A673 (cell line): ENCODE measurements around the gene LYL1.

Source experiments
- EZH2 ChIP-seq: fragments of 200-600 bp; sonication (generic); IDR thresholded peaks from 2 replicates; pipeline ENCODE4 v1.6.1; 2017; ENCODE audit warnings: borderline replicate concordance, low read depth, mild to moderate bottlenecking, mixed read lengths, antibody characterized with exemption, low read length; ENCODE audit not compliant: poor library complexity, severe bottlenecking
- TF ChIP-seq, protein P1 (sequence below): fragments of 300-800, 200-600 bp; sonication (generic); conservative IDR thresholded peaks from 2 replicates; pipeline ENCODE4 v1.5.1; 2017; ENCODE audit warnings: low read depth, mild to moderate bottlenecking, antibody characterized with exemption, low read length, moderate library complexity, mixed read lengths

DNA sequence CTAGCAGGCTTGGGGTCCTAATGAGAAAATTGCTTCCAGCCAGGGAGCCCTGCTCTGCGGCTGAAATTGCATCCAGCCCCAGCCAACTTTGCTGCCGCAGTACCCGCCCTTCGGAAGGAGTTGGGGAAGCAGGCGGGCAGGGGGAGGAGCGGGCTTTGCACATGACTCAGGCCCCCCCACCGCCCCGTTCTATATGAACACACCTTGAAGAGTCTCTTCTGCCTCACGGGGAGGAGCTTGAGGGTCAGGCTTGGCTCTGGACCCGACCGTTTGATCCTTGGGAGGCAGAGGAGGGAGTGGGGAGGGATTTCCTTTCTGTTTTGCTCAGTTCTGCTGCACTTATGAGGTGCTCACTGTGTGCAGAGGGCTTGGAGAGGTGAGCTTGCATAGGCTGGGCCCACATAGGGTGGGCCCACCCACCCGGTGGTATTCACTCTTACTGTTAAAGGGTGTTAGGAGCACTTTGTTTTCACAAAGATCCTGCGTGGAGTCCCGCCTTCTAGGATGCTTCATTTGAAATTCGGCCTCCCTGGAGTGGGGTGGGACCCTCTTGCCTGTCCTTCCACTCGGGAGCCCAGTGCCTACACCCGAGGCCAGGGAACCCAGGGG is 46.5 kb downstream of the LYL1 start:
- TF ChIP-seq, protein P1, sequence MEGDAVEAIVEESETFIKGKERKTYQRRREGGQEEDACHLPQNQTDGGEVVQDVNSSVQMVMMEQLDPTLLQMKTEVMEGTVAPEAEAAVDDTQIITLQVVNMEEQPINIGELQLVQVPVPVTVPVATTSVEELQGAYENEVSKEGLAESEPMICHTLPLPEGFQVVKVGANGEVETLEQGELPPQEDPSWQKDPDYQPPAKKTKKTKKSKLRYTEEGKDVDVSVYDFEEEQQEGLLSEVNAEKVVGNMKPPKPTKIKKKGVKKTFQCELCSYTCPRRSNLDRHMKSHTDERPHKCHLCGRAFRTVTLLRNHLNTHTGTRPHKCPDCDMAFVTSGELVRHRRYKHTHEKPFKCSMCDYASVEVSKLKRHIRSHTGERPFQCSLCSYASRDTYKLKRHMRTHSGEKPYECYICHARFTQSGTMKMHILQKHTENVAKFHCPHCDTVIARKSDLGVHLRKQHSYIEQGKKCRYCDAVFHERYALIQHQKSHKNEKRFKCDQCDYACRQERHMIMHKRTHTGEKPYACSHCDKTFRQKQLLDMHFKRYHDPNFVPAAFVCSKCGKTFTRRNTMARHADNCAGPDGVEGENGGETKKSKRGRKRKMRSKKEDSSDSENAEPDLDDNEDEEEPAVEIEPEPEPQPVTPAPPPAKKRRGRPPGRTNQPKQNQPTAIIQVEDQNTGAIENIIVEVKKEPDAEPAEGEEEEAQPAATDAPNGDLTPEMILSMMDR: no peak
- TF ChIP-seq EZH2: no peak
